CD4-positive, alpha-beta T cell (primary cell): ENCODE measurements around the gene H6PD. TPM values are rescaled to one million over a fixed set of nuclear protein-coding genes. Genes with fewer than 3 reads are reported as not detected.
A peak's percentile ranks its signal among the peaks of the same experiment; 100 is the strongest.

Experiments
- ATAC-seq: fragments of 200-7000 bp; cut with Tn5 transposase; one replicate; pipeline ENCODE4 v1.10.0; 2022; ENCODE audit warnings: mild to moderate bottlenecking; ENCODE audit not compliant: poor library complexity
- CTCF ChIA-PET: fragments of 350-600 bp; sonication (Branson Sonifier 250); formaldehyde crosslinking; loops from one replicate; lab custom pipeline; 2021; ENCODE audit warnings: antibody characterized with exemption, inconsistent platforms; lab: Charles Lee
- POLR2A ChIA-PET: fragments of 350-600 bp; sonication (Branson Sonifier 250); formaldehyde crosslinking; loops from one replicate; lab custom pipeline; 2021; ENCODE audit warnings: antibody characterized with exemption, inconsistent platforms; lab: Charles Lee
- DNase-seq, 14 experiments: peaks; one replicate each; pipeline ENCODE4 v3.0.0-alpha.2; 2013 to 2020; ENCODE audit warnings: mixed read lengths in 2 of 14
- H3K27ac ChIP-seq, 2 donors: one replicate each; pipeline versions ENCODE4 v1.5.1 to v1.7.0; 2013; ENCODE audit warnings: low read length in 2 of 2, low read depth in 1 of 2, mild to moderate bottlenecking in 1 of 2
- H3K27me3 ChIP-seq, 2 experiments: 1 replicate in 1 of 2; 2 replicates in 1 of 2; pipeline versions ENCODE4 v1.6.1 to v1.7.0; 2013; ENCODE audit warnings: low read length in 2 of 2, control low read depth in 1 of 2, mild to moderate bottlenecking in 1 of 2, moderate library complexity in 1 of 2; ENCODE audit not compliant: insufficient read depth in 2 of 2, control insufficient read depth in 1 of 2
- H3K36me3 ChIP-seq: one replicate; pipeline ENCODE4 v1.6.1; 2013; ENCODE audit warnings: low read length, control low read depth; ENCODE audit not compliant: insufficient read depth
- H3K4me1 ChIP-seq: one replicate; pipeline ENCODE4 v1.6.1; 2013; ENCODE audit warnings: low read length, control low read depth; ENCODE audit not compliant: insufficient read depth
- H3K4me3 ChIP-seq: one replicate; pipeline ENCODE4 v1.5.1; 2013; ENCODE audit warnings: mild to moderate bottlenecking, low read length, moderate library complexity
- H3K9me3 ChIP-seq, 2 experiments: 1 replicate in 1 of 2; 2 replicates in 1 of 2; pipeline versions ENCODE4 v1.6.1 to v1.7.0; 2013; ENCODE audit warnings: low read length in 2 of 2, mild to moderate bottlenecking in 2 of 2, control low read depth in 1 of 2, moderate library complexity in 1 of 2; ENCODE audit not compliant: control insufficient read depth in 1 of 2, insufficient read depth in 1 of 2
- H3K27ac Mint-ChIP-seq: one replicate; pipeline ENCODE4 v1.8.0; 2020; ENCODE audit warnings: mixed read lengths
- H3K27me3 Mint-ChIP-seq: one replicate; pipeline ENCODE4 v1.8.0; 2021; ENCODE audit warnings: mixed read lengths
- H3K36me3 Mint-ChIP-seq: one replicate; pipeline ENCODE4 v1.8.0; 2021; ENCODE audit warnings: low read depth, mixed read lengths
- H3K4me1 Mint-ChIP-seq: one replicate; pipeline ENCODE4 v1.8.0; 2021; ENCODE audit warnings: low read depth, mixed read lengths
- H3K4me3 Mint-ChIP-seq: one replicate; pipeline ENCODE4 v1.8.0; 2020; ENCODE audit warnings: mild to moderate bottlenecking, mixed read lengths
- H3K9me3 Mint-ChIP-seq: one replicate; pipeline ENCODE4 v1.8.0; 2020; ENCODE audit warnings: mixed read lengths
- intact Hi-C, 2 experiments: fragments of 100-400 bp; cut with DNase I in 1 of 2; cut with micrococcal nuclease in 1 of 2; formaldehyde crosslinking; loops; one replicate each; pipeline versions ENCODE4 v1.15.1 to v1.9.0; 2023 to 2025; cut with DNase I, micrococcal nuclease
- total RNA-seq, 174 experiments: library from RNA in 2 of 174; stranded (reverse) in 2 of 174; gene quantifications; one replicate each; pipeline ENCODE4 v1.2.3 and lab custom pipeline; 2021 to 2026
- TF ChIP-seq, protein P1 (sequence below): fragments of 200-600 bp; IDR thresholded peaks from one replicate; pipeline ENCODE4 v1.8.0; 2022; ENCODE audit warnings: antibody characterized with exemption, mild to moderate bottlenecking

Gene H6PD
- total RNA-seq, 2 experiments from 2014 or later: 13.6 to 13.9 TPM

DNA sequence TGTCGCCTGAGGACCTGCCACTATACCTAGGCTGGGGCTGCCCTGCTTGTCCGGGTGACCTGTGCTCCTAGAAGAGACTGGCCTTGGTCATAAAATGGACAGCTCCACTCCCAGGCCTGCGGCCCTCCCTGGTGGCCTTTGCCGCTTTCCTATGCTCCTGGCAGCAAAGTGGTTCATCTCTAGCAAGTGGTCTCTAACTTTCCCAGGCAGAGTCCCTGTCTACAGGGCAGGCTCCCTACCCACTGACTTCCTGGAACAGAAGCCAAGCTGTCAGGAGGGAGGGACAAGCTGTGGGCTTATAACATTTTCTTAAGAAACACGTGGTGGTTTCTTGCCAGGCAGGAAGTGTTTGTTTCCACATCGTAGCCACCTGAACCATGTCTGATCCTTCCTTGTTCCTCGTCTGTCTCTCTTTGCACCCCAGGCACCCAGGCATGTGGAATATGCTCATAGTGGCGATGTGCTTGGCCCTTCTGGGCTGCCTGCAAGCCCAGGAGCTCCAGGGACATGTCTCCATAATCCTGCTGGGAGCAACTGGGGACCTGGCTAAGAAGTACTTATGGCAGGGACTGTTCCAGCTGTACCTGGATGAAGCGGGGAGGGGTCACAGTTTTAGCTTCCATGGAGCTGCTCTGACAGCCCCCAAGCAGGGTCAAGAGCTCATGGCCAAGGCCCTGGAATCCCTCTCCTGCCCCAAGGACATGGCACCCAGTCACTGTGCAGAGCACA, 10.1 kb downstream of the H6PD start:
- intact Hi-C loops: no loop called here
- H3K4me3 ChIP-seq: no peak overlapping the region
- TF ChIP-seq, protein P1, sequence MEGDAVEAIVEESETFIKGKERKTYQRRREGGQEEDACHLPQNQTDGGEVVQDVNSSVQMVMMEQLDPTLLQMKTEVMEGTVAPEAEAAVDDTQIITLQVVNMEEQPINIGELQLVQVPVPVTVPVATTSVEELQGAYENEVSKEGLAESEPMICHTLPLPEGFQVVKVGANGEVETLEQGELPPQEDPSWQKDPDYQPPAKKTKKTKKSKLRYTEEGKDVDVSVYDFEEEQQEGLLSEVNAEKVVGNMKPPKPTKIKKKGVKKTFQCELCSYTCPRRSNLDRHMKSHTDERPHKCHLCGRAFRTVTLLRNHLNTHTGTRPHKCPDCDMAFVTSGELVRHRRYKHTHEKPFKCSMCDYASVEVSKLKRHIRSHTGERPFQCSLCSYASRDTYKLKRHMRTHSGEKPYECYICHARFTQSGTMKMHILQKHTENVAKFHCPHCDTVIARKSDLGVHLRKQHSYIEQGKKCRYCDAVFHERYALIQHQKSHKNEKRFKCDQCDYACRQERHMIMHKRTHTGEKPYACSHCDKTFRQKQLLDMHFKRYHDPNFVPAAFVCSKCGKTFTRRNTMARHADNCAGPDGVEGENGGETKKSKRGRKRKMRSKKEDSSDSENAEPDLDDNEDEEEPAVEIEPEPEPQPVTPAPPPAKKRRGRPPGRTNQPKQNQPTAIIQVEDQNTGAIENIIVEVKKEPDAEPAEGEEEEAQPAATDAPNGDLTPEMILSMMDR: no peak
- peaks cover 14% of the 10 kb centered on the region for H3K36me3 Mint-ChIP-seq
- H3K4me1 ChIP-seq: peaks cover 33% of the 10 kb centered on the region
- H3K27me3 Mint-ChIP-seq: no peaks in the 10 kb centered on the region
- CTCF ChIA-PET: interaction anchor here (1.0 kb wide), 1 partner anchor 10 kb away, joined by 4 read pairs; the partner anchor contains the start of gene H6PD
- peaks cover 33% of the 10 kb centered on the region for H3K4me1 Mint-ChIP-seq
- POLR2A ChIA-PET: interaction anchor here (1.1 to 1.4 kb wide), 2 partner anchors 9 to 23 kb away, joined by 5 to 6 read pairs; partner anchors contain the start of gene H6PD
- no peaks in the 10 kb centered on the region for H3K9me3 ChIP-seq
- no peak for ATAC-seq
- no peaks in the 10 kb centered on the region for H3K9me3 Mint-ChIP-seq
- no peak overlapping the region for H3K4me3 Mint-ChIP-seq
- H3K27ac ChIP-seq: no peak overlapping the region
- H3K27ac Mint-ChIP-seq: peak overlapping the region; percentile 41
- H3K27me3 ChIP-seq: no peaks in the 10 kb centered on the region
- H3K36me3 ChIP-seq: peaks cover 24% of the 10 kb centered on the region
- DNase-seq: no peak

DNA sequence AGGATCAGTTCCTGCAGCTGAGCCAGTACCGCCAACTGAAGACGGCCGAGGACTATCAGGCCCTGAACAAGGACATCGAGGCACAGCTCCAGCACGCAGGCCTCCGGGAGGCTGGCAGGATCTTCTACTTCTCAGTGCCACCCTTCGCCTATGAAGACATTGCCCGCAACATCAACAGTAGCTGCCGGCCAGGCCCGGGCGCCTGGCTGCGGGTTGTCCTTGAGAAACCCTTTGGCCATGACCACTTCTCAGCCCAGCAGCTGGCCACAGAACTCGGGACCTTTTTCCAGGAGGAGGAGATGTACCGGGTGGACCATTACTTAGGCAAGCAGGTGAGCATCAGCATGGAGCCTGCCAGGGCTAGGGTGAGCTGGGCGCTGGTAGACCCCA, 10.7 kb downstream of the H6PD start:
- peaks cover 27% of the 10 kb centered on the region for H3K4me1 Mint-ChIP-seq
- H3K27me3 Mint-ChIP-seq: no peaks in the 10 kb centered on the region
- no peak overlapping the region for H3K27ac Mint-ChIP-seq
- no peaks in the 10 kb centered on the region for H3K9me3 Mint-ChIP-seq
- TF ChIP-seq, protein P1: no peak
- H3K36me3 ChIP-seq: peaks cover 24% of the 10 kb centered on the region
- ATAC-seq: no peak
- peaks cover 14% of the 10 kb centered on the region for H3K36me3 Mint-ChIP-seq
- CTCF ChIA-PET: interaction anchor here (1.0 kb wide), 1 partner anchor 11 kb away, joined by 4 read pairs; the partner anchor contains the start of gene H6PD
- H3K27ac ChIP-seq: no peak overlapping the region
- intact Hi-C loops: no loop called here
- POLR2A ChIA-PET: interaction anchor here (1.1 to 1.4 kb wide), 2 partner anchors 10 to 22 kb away, joined by 5 to 6 read pairs; partner anchors contain the start of gene H6PD
- H3K27me3 ChIP-seq: no peaks in the 10 kb centered on the region
- peaks cover 32% of the 10 kb centered on the region for H3K4me1 ChIP-seq
- H3K4me3 ChIP-seq: no peak overlapping the region
- no peak for DNase-seq
- H3K4me3 Mint-ChIP-seq: no peak overlapping the region
- no peaks in the 10 kb centered on the region for H3K9me3 ChIP-seq

DNA sequence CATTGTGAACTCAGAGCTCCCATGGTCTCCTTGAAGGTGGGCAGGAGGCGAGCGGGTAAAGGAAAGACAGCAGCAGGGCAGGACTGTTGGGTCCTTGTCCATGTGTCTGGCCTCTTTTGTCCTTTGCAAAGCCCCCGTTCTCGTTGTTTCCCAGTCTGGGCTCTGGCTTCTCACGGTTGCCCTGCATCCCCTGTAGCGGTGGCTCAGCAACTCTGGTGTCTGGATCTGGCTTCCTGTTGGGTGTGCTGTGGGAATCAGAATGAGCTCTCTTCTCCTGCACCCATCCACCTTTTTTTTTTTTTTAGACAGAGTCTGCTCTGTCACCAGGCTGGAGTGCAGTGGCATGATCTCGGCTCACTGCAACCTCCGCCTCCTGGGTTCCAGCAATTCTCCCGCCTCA, 11.1 kb downstream of the H6PD start:
- H3K4me3 ChIP-seq: no peak overlapping the region
- Mint-ChIP-seq H3K9me3 (no peaks in the 10 kb centered on the region), H3K27ac (no peak overlapping the region), H3K27me3 (no peaks in the 10 kb centered on the region), H3K4me1 (peaks cover 23% of the 10 kb centered on the region), H3K4me3 (no peak overlapping the region), H3K36me3 (peaks cover 14% of the 10 kb centered on the region)
- no peaks in the 10 kb centered on the region for H3K9me3 ChIP-seq
- intact Hi-C loops: no loop called here
- no peak for ATAC-seq
- no peaks in the 10 kb centered on the region for H3K27me3 ChIP-seq
- peaks cover 26% of the 10 kb centered on the region for H3K36me3 ChIP-seq
- TF ChIP-seq, protein P1: no peak
- peaks cover 27% of the 10 kb centered on the region for H3K4me1 ChIP-seq
- CTCF ChIA-PET: no interaction called here
- no peak overlapping the region for H3K27ac ChIP-seq
- no peak for DNase-seq
- POLR2A ChIA-PET: interaction anchor here (1.4 kb wide), 1 partner anchor 22 kb away, joined by 5 read pairs; no protein-coding TSS in a partner anchor
